Activated B cell treated with CpG ODN at 0.5 μM for 24 hours (primary cell): ENCODE measurements around the gene GABPB2. TPM values are rescaled to one million over a fixed set of nuclear protein-coding genes. Genes with fewer than 3 reads are reported as not detected.

Source experiments
- ATAC-seq: fragments of 200-7000 bp; cut with Tn5 transposase; one replicate; pipeline ENCODE4 v1.10.0; 2021; ENCODE audit warnings: low read depth, mild to moderate bottlenecking, moderate library complexity
- CTCF ChIA-PET: fragments of 350-600 bp; sonication (Branson Sonifier 250); formaldehyde crosslinking; loops from one replicate; lab custom pipeline; 2021; ENCODE audit warnings: antibody characterized with exemption; lab: Charles Lee
- POLR2A ChIA-PET: fragments of 350-600 bp; sonication (Branson Sonifier 250); formaldehyde crosslinking; loops from one replicate; lab custom pipeline; 2021; ENCODE audit warnings: antibody characterized with exemption; lab: Charles Lee
- DNase-seq: peaks from one replicate; pipeline ENCODE4 v3.0.0; 2022
- H3K27ac Mint-ChIP-seq: one replicate; pipeline ENCODE4 v1.8.0; 2020; ENCODE audit warnings: mixed read lengths
- H3K27me3 Mint-ChIP-seq: one replicate; pipeline ENCODE4 v1.8.0; 2021; ENCODE audit warnings: mixed read lengths
- H3K36me3 Mint-ChIP-seq: one replicate; pipeline ENCODE4 v1.8.0; 2021; ENCODE audit warnings: low read depth, mixed read lengths
- H3K4me1 Mint-ChIP-seq: one replicate; pipeline ENCODE4 v1.8.0; 2021; ENCODE audit warnings: mixed read lengths
- H3K4me3 Mint-ChIP-seq: one replicate; pipeline ENCODE4 v1.8.0; 2020; ENCODE audit warnings: mild to moderate bottlenecking, mixed read lengths
- H3K9me3 Mint-ChIP-seq: one replicate; pipeline ENCODE4 v1.8.0; 2020; ENCODE audit warnings: mixed read lengths
- CTCF ChIP-seq: fragments of 200-600 bp; IDR thresholded peaks from one replicate; pipeline ENCODE4 v1.8.0; 2022; ENCODE audit warnings: antibody characterized with exemption, mild to moderate bottlenecking
- intact Hi-C: fragments of 100-400 bp; cut with micrococcal nuclease; formaldehyde crosslinking; loops from one replicate; pipeline ENCODE4 v1.15.1; 2024
- total RNA-seq: library from RNA; stranded (reverse); gene quantifications from 2 replicates; pipeline ENCODE4 v1.2.3, GENCODE V29; 2022

GABPB2 gene
- total RNA-seq, 1 donor from 2014 or later, result 17.4 TPM

GRCh38 chr1:151098126-151098525, 27.6 kb downstream of the GABPB2 start:
- intact Hi-C loops, result no loop called here
- Mint-ChIP-seq H3K27me3 (no peaks in the 10 kb centered on the region), H3K27ac (no peak overlapping the region), H3K9me3 (no peaks in the 10 kb centered on the region), H3K4me1 (no peaks in the 10 kb centered on the region), H3K36me3 (peaks cover 15% of the 10 kb centered on the region), H3K4me3 (no peak overlapping the region)
- no peak for TF ChIP-seq CTCF
- ChIA-PET POLR2A (interaction anchor here (0.7 kb wide), 1 partner anchor 33 kb away, joined by 13 read pairs; no protein-coding TSS in a partner anchor), CTCF (interaction anchor here (6.9 kb wide), 1 partner anchor 59 kb away, joined by 160 read pairs; the partner anchor contains the start of gene TNFAIP8L2)
- ATAC-seq (no peak), DNase-seq (no peak)

- CTCF ChIA-PET, result no interaction called here
- no peaks in the 10 kb centered on the region for H3K4me1 Mint-ChIP-seq
- no peak overlapping the region for H3K27ac Mint-ChIP-seq
- intact Hi-C loops, result no loop called here
- POLR2A ChIA-PET, result no interaction called here
- ATAC-seq, result no peak
- H3K9me3 Mint-ChIP-seq, result no peaks in the 10 kb centered on the region
- H3K27me3 Mint-ChIP-seq, result no peaks in the 10 kb centered on the region
- peaks cover 40% of the 10 kb centered on the region for H3K36me3 Mint-ChIP-seq
- no peak overlapping the region for H3K4me3 Mint-ChIP-seq
- no peak for TF ChIP-seq CTCF
- no peak for DNase-seq
These were observed 34.1 kb downstream of the GABPB2 start for GRCh38 chr1:151104630-151105029.

- CTCF ChIA-PET, result no interaction called here
These were observed 36.3 kb downstream of the GABPB2 start for GRCh38 chr1:151106894-151107293.

GRCh38 chr1:151108331-151108730, 37.8 kb downstream of the GABPB2 start:
- intact Hi-C loops, result no loop called here
- Mint-ChIP-seq H3K27me3 (no peaks in the 10 kb centered on the region), H3K27ac (no peak overlapping the region), H3K4me3 (no peak overlapping the region), H3K36me3 (peaks cover 46% of the 10 kb centered on the region), H3K9me3 (no peaks in the 10 kb centered on the region), H3K4me1 (no peaks in the 10 kb centered on the region)
- no peak for ATAC-seq
- ChIA-PET POLR2A (interaction anchor here (0.6 kb wide), 1 partner anchor 11 kb away, joined by 3 read pairs; no protein-coding TSS in a partner anchor), CTCF (no interaction called here)
- no peak for DNase-seq
- no peak for TF ChIP-seq CTCF

More at GRCh38 chr1:151106894-151107293, 36.3 kb downstream of the GABPB2 start:
- POLR2A ChIA-PET, result no interaction called here
- no peaks in the 10 kb centered on the region for H3K27me3 Mint-ChIP-seq
- H3K27ac Mint-ChIP-seq, result no peak overlapping the region
- no peak for TF ChIP-seq CTCF
- no peak overlapping the region for H3K4me3 Mint-ChIP-seq
- H3K36me3 Mint-ChIP-seq, result peaks cover 45% of the 10 kb centered on the region
- DNase-seq, result no peak
- intact Hi-C loops, result no loop called here
- no peaks in the 10 kb centered on the region for H3K4me1 Mint-ChIP-seq
- no peak for ATAC-seq
- H3K9me3 Mint-ChIP-seq, result no peaks in the 10 kb centered on the region

GRCh38 chr1:151113877-151114276, 43.3 kb downstream of the GABPB2 start:
- intact Hi-C loops, result no loop called here
- no peak for ATAC-seq
- no peak for TF ChIP-seq CTCF

More at GRCh38 chr1:151113877-151114276, 43.3 kb downstream of the GABPB2 start:
- Mint-ChIP-seq H3K4me3 (no peak overlapping the region), H3K4me1 (no peaks in the 10 kb centered on the region), H3K27me3 (no peaks in the 10 kb centered on the region), H3K36me3 (peaks cover 31% of the 10 kb centered on the region), H3K9me3 (no peaks in the 10 kb centered on the region), H3K27ac (no peak overlapping the region)
- ChIA-PET POLR2A (interaction anchor here (0.6 to 0.7 kb wide), 2 partner anchors 18 to 1144 kb away, joined by 5 to 7 read pairs; no protein-coding TSS in a partner anchor), CTCF (interaction anchor here (2.8 kb wide), 1 partner anchor 14 kb away, joined by 7 read pairs; no protein-coding TSS in a partner anchor)
- DNase-seq, result no peak
